DND-41 (cell line): Measurements from ENCODE around the gene BAIAP2L2.

Source experiments
- ATAC-seq: fragments of 200-7000 bp; cut with Tn5 transposase; 3 replicates; pipeline ENCODE4 v1.9.1; 2021; ENCODE audit warnings: low read depth; ENCODE audit not compliant: insufficient read depth
- DNase-seq: peaks from one replicate; pipeline ENCODE4 v3.0.0-alpha.2; 2020
- H2AFZ ChIP-seq: 2 replicates; pipeline ENCODE4 v1.6.0; 2012; ENCODE audit warnings: low read depth, low read length
- H3K27ac ChIP-seq: 2 replicates; pipeline ENCODE4 v1.5.1; 2012; ENCODE audit warnings: low read length, inconsistent platforms
- H3K27me3 ChIP-seq: fragments of 200-600 bp; sonication (generic); 2 replicates; pipeline ENCODE4 v1.6.0; 2012; ENCODE audit warnings: low read length, mild to moderate bottlenecking, inconsistent platforms; ENCODE audit not compliant: insufficient read depth, poor library complexity
- H3K36me3 ChIP-seq: 2 replicates; pipeline ENCODE4 v1.5.1; 2012; ENCODE audit warnings: low read length, inconsistent platforms; ENCODE audit not compliant: insufficient read depth
- H3K4me1 ChIP-seq: 2 replicates; pipeline ENCODE4 v1.5.1; 2012; ENCODE audit warnings: mild to moderate bottlenecking, low read length; ENCODE audit not compliant: insufficient read depth
- H3K4me2 ChIP-seq: 2 replicates; pipeline ENCODE4 v1.6.0; 2012; ENCODE audit warnings: mild to moderate bottlenecking, moderate library complexity, low read length, inconsistent platforms; ENCODE audit not compliant: insufficient read depth
- H3K4me3 ChIP-seq, 2 experiments: fragments of 200-600 bp in 1 of 2; shearing (Covaris generic) in 1 of 2; 2 replicates each; pipeline ENCODE4 v1.5.1; 2012 to 2016; ENCODE audit warnings: inconsistent platforms in 2 of 2, low read length in 2 of 2, mild to moderate bottlenecking in 2 of 2, low read depth in 1 of 2, moderate library complexity in 1 of 2
- H3K79me2 ChIP-seq: 2 replicates; pipeline ENCODE4 v1.6.0; 2012; ENCODE audit warnings: low read length, inconsistent platforms; ENCODE audit not compliant: insufficient read depth
- H3K9ac ChIP-seq: 2 replicates; pipeline ENCODE4 v1.6.0; 2012; ENCODE audit warnings: low read depth, mild to moderate bottlenecking, inconsistent platforms, low read length, moderate library complexity
- H3K9me3 ChIP-seq: 2 replicates; pipeline ENCODE4 v1.5.1; 2012; ENCODE audit warnings: low read length, moderate library complexity, mild to moderate bottlenecking, inconsistent platforms; ENCODE audit not compliant: insufficient read depth, severe bottlenecking
- H4K20me1 ChIP-seq: 2 replicates; pipeline ENCODE4 v1.6.0; 2012; ENCODE audit warnings: low read length; ENCODE audit not compliant: insufficient read depth
- CTCF ChIP-seq: IDR thresholded peaks from 2 replicates; pipeline ENCODE4 v1.5.1; 2012; ENCODE audit warnings: borderline replicate concordance, low read length, moderate library complexity, mild to moderate bottlenecking; ENCODE audit not compliant: poor library complexity, severe bottlenecking; ENCODE audit errors: extremely low read depth
- EZH2 ChIP-seq: IDR thresholded peaks from 3 replicates; pipeline ENCODE4 v1.6.1; 2012; ENCODE audit warnings: borderline replicate concordance, low read depth, mild to moderate bottlenecking, moderate library complexity, low read length, inconsistent platforms; ENCODE audit not compliant: severe bottlenecking

BAIAP2L2 gene

GRCh38 chr22:38109371-38110001 is 998 bp downstream of the BAIAP2L2 start:
- Histone ChIP-seq H3K4me2 (no peak overlapping the region), H3K4me1 (no peaks in the 10 kb centered on the region), H2AFZ (no peak overlapping the region), H4K20me1 (no peaks in the 10 kb centered on the region), H3K9ac (no peak overlapping the region), H3K79me2 (no peaks in the 10 kb centered on the region), H3K27me3 (no peaks in the 10 kb centered on the region), H3K4me3 (no peak overlapping the region), H3K27ac (no peak overlapping the region), H3K9me3 (no peaks in the 10 kb centered on the region), H3K36me3 (peaks cover 23% of the 10 kb centered on the region)
- no peak for TF ChIP-seq EZH2
- TF ChIP-seq CTCF: no peak
- ATAC-seq: 0 out of 3 replicates have a peak, but pooled peaks have one; percentile 36
- DNase-seq: no peak

GRCh38 chr22:38108561-38109319 is 1.7 kb downstream of the BAIAP2L2 start:
- no peak for TF ChIP-seq CTCF
- no peak for TF ChIP-seq EZH2
- no peak overlapping the region for H3K4me2 ChIP-seq
- no peaks in the 10 kb centered on the region for H3K79me2 ChIP-seq
- no peak for ATAC-seq
- peaks cover 21% of the 10 kb centered on the region for H3K36me3 ChIP-seq
- H3K9ac ChIP-seq: no peak overlapping the region
- H3K27me3 ChIP-seq: no peaks in the 10 kb centered on the region
- H3K4me1 ChIP-seq: no peaks in the 10 kb centered on the region
- no peaks in the 10 kb centered on the region for H4K20me1 ChIP-seq
- no peak for DNase-seq
- no peak overlapping the region for H3K4me3 ChIP-seq
- H2AFZ ChIP-seq: no peak overlapping the region
- no peak overlapping the region for H3K27ac ChIP-seq
- H3K9me3 ChIP-seq: no peaks in the 10 kb centered on the region

- Histone ChIP-seq H3K79me2 (no peaks in the 10 kb centered on the region), H3K27me3 (no peaks in the 10 kb centered on the region), H3K4me3 (no peak overlapping the region), H3K9ac (no peak overlapping the region), H3K27ac (no peak overlapping the region), H3K4me2 (no peak overlapping the region), H2AFZ (no peak overlapping the region), H3K9me3 (no peaks in the 10 kb centered on the region), H3K4me1 (no peaks in the 10 kb centered on the region), H4K20me1 (no peaks in the 10 kb centered on the region), H3K36me3 (peaks cover 13% of the 10 kb centered on the region)
- no peak for ATAC-seq
- no peak for TF ChIP-seq CTCF
- DNase-seq: no peak
Measured at GRCh38 chr22:38107692-38108515, 2.6 kb downstream of the BAIAP2L2 start.
